AG04449 (cell line): ENCODE data around the gene HEATR3.

Experiments used
- CTCF ChIA-PET: fragments of 350-600 bp; formaldehyde crosslinking; extraction: SDS; loops from one replicate; lab custom pipeline; 2021; ENCODE audit warnings: antibody characterized with exemption; lab: Yijun Ruan, JAX
- POLR2A ChIA-PET: fragments of 400-600, 350-600 bp; formaldehyde crosslinking; extraction: SDS; loops from one replicate; lab custom pipeline; 2020; ENCODE audit warnings: antibody characterized with exemption, inconsistent platforms; lab: Yijun Ruan, JAX
- DNase-seq: peaks from one replicate; pipeline ENCODE4 v3.0.0-alpha.2; 2010; ENCODE audit warnings: low read depth, low spot score
- H3K4me3 ChIP-seq: 2 replicates; pipeline ENCODE4 v1.5.1; 2011; ENCODE audit warnings: low read depth, mild to moderate bottlenecking, control low read depth, low read length
- CTCF ChIP-seq: IDR thresholded peaks from one replicate; pipeline ENCODE4 v1.5.1; 2011; ENCODE audit warnings: mild to moderate bottlenecking, moderate library complexity, low read length, control low read depth, inconsistent platforms; ENCODE audit not compliant: insufficient read depth; ENCODE audit errors: missing control alignments

HEATR3 gene

GRCh38 chr16:50086176-50086575 lies 20.4 kb downstream of the HEATR3 start:
- no peak for TF ChIP-seq CTCF
- CTCF ChIA-PET, result interaction anchor here (0.8 to 2.4 kb wide), 3 partner anchors 10 to 125 kb away, joined by 3 to 7 read pairs (median 3); no protein-coding TSS in a partner anchor
- H3K4me3 ChIP-seq, result no peak overlapping the region
- DNase-seq, result no peak
- POLR2A ChIA-PET, result no interaction called here

- DNase-seq, result no peak
- no peak for TF ChIP-seq CTCF
- ChIA-PET CTCF (interaction anchor here (0.7 to 2.2 kb wide), 3 partner anchors 8 to 123 kb away, joined by 3 to 5 read pairs (median 3); no protein-coding TSS in a partner anchor), POLR2A (no interaction called here)
- H3K4me3 ChIP-seq, result no peak overlapping the region
These were observed 22.5 kb downstream of the HEATR3 start for GRCh38 chr16:50088302-50088701.

GRCh38 chr16:50092891-50093290 lies 27.1 kb downstream of the HEATR3 start:
- DNase-seq, result no peak
- ChIA-PET CTCF (interaction anchor here (0.8 to 1.8 kb wide), 3 partner anchors 10 to 118 kb away, joined by 3 to 9 read pairs (median 7); no protein-coding TSS in a partner anchor), POLR2A (no interaction called here)
- no peak overlapping the region for H3K4me3 ChIP-seq
- no peak for TF ChIP-seq CTCF

GRCh38 chr16:50093607-50094539 lies 28.1 kb downstream of the HEATR3 start:
- DNase-seq, result no peak
- POLR2A ChIA-PET, result no interaction called here
- CTCF ChIA-PET, result no interaction called here
- no peak overlapping the region for H3K4me3 ChIP-seq
- TF ChIP-seq CTCF, result no peak

GRCh38 chr16:50096791-50097190 lies 31.0 kb downstream of the HEATR3 start:
- DNase-seq, result peak; percentile 50
- TF ChIP-seq CTCF, result no peak
- CTCF ChIA-PET, result interaction anchor here (0.6 to 9.1 kb wide), 10 partner anchors 9 to 258 kb away, joined by 3 to 94 read pairs (median 3); partner anchors contain the start of gene CNEP1R1
- POLR2A ChIA-PET, result no interaction called here
- H3K4me3 ChIP-seq, result no peak overlapping the region
